GM12878 (cell line): ENCODE data around the gene LSM3. TPM values are rescaled to one million over a fixed set of nuclear protein-coding genes. Genes with fewer than 3 reads are reported as not detected.

Source experiments
- ATAC-seq: fragments of 200-7000 bp; cut with Tn5 transposase; 3 replicates; pipeline ENCODE4 v1.9.1; 2020; ENCODE audit warnings: mild to moderate bottlenecking, moderate library complexity
- BruUV-seq: library from RNA; stranded (reverse); fragments of 400-500 nt; replicated peaks from 2 replicates; lab custom pipeline; 2021; lab: Mats Ljungman, UMichigan
- CTCF ChIA-PET: fragments of 300-600 bp; sonication (Branson Sonifier 250); formaldehyde crosslinking; extraction: SDS; loops from one replicate; lab custom pipeline; 2021; ENCODE audit warnings: inconsistent platforms; lab: Yijun Ruan, JAX
- POLR2A ChIA-PET: fragments of 350-600 bp; formaldehyde crosslinking; extraction: SDS; loops from one replicate; lab custom pipeline; 2021; ENCODE audit warnings: inconsistent platforms; lab: Charles Lee
- RAD21 ChIA-PET: fragments of 300-600 bp; sonication (Branson Sonifier 250); formaldehyde crosslinking; loops from one replicate; lab custom pipeline; 2023; ENCODE audit warnings: antibody characterized with exemption; ENCODE audit not compliant: unreplicated experiment; lab: Charles Lee
- SMC1A ChIA-PET: fragments of 300-600 bp; sonication (Branson Sonifier 250); formaldehyde crosslinking; loops from one replicate; lab custom pipeline; 2023; ENCODE audit not compliant: unreplicated experiment, uncharacterized antibody; lab: Charles Lee
- DNase-seq: peaks from one replicate; pipeline ENCODE4 v3.0.0-alpha.2; 2011; ENCODE audit warnings: low read depth, low spot score
- FAIRE-seq: peaks from 3 replicates; lab custom pipeline; 2011; peaks lifted over from hg19 to GRCh38; lab: Jason Lieb, UNC
- H2AFZ ChIP-seq: 2 replicates; pipeline ENCODE4 v1.6.0; 2011; ENCODE audit warnings: low read depth, low read length, control low read depth; ENCODE audit not compliant: control insufficient read depth
- H3K27ac ChIP-seq: 2 replicates; pipeline ENCODE4 v1.5.1; 2011; ENCODE audit warnings: control low read depth; ENCODE audit not compliant: control insufficient read depth, insufficient read depth
- H3K27me3 ChIP-seq, 2 experiments: replicated peaks in 1 of 2; 2 replicates each; pipeline versions ENCODE4 v1.6.0 to v1.6.1; 2011; ENCODE audit warnings: low read length in 1 of 2; ENCODE audit not compliant: control insufficient read depth in 2 of 2, insufficient read depth in 2 of 2
- H3K36me3 ChIP-seq, 2 experiments: 2 replicates each; pipeline ENCODE4 v1.5.1; 2011; ENCODE audit warnings: low read length in 1 of 2; ENCODE audit not compliant: control insufficient read depth in 2 of 2, insufficient read depth in 2 of 2
- H3K4me1 ChIP-seq: 2 replicates; pipeline ENCODE4 v1.6.1; 2011; ENCODE audit warnings: mild to moderate bottlenecking, low read length, moderate library complexity, mixed read lengths; ENCODE audit not compliant: control insufficient read depth, insufficient read depth
- H3K4me2 ChIP-seq: 2 replicates; pipeline ENCODE4 v1.6.0; 2011; ENCODE audit warnings: control low read depth; ENCODE audit not compliant: control insufficient read depth, insufficient read depth
- H3K4me3 ChIP-seq: fragments of 200-600 bp; sonication (generic); 2 replicates; pipeline ENCODE4 v1.5.1; 2016
- H3K79me2 ChIP-seq: 2 replicates; pipeline ENCODE4 v1.6.0; 2011; ENCODE audit warnings: low read length; ENCODE audit not compliant: control insufficient read depth, insufficient read depth
- H3K9ac ChIP-seq: 2 replicates; pipeline ENCODE4 v1.8.0; 2011; ENCODE audit warnings: low read length, control low read depth, mixed read lengths; ENCODE audit not compliant: control insufficient read depth, insufficient read depth
- H3K9me3 ChIP-seq: replicated peaks from 3 replicates; pipeline ENCODE4 v1.5.1; 2011; ENCODE audit warnings: mild to moderate bottlenecking, low read length; ENCODE audit not compliant: control insufficient read depth, insufficient read depth
- H4K20me1 ChIP-seq: 2 replicates; pipeline ENCODE4 v1.6.0; 2011; ENCODE audit not compliant: control insufficient read depth, insufficient read depth
- CREM ChIP-seq: IDR thresholded peaks from 2 replicates; pipeline ENCODE4 v1.6.1; 2014; ENCODE audit warnings: antibody characterized with exemption, low read depth
- FOS ChIP-seq: IDR thresholded peaks from 3 replicates; pipeline ENCODE4 v1.6.1; 2011; ENCODE audit warnings: borderline replicate concordance; ENCODE audit not compliant: insufficient read length; ENCODE audit errors: extremely low read depth
- IKZF2 ChIP-seq, 2 experiments: fragments of 450-650 bp; IDR thresholded peaks; 2 replicates each; pipeline ENCODE4 v1.6.1; 2017; ENCODE audit warnings: mild to moderate bottlenecking in 2 of 2, moderate library complexity in 2 of 2
- MTA2 ChIP-seq: fragments of 450-650 bp; IDR thresholded peaks from 2 replicates; pipeline ENCODE4 v1.6.1; 2016; ENCODE audit warnings: low read depth, mild to moderate bottlenecking, moderate library complexity
- RELB ChIP-seq: fragments of 450-650 bp; IDR thresholded peaks from 2 replicates; pipeline ENCODE4 v1.6.1; 2017; ENCODE audit warnings: low read depth, mild to moderate bottlenecking, moderate library complexity
- WGBS: methylation state at CpG from one replicate; pipeline ENCODE4 v1.1.6; 2016; ENCODE audit warnings: low lambda C conversion rate; ENCODE audit not compliant: insufficient replicate concordance, insufficient coverage; ENCODE audit errors: missing lambda C conversion rate; 5-methylcytosine and 5-hydroxymethylcytosine counted together
- in situ Hi-C: fragments of 300-500 bp; cut with MboI; formaldehyde crosslinking; loops from 9 replicates; pipeline ENCODE4 v1.14.3; 2018; ENCODE audit warnings: mixed read lengths
- intact Hi-C: fragments of 100-400 bp; cut with micrococcal nuclease; formaldehyde crosslinking; loops from one replicate; pipeline ENCODE4 v1.14.2; 2022; ENCODE audit not compliant: unreplicated experiment
- polyA plus RNA-seq, 11 experiments: library from polyadenylated mRNA; depleted of rRNA in 4 of 11; unstranded in 6 of 11; stranded (reverse) in 5 of 11; fragments of >200 nt; fragmentation: Nextera tagmentation in 4 of 11; fragmentation: Illumina TruSeq in 1 of 11; extraction: Ambion mirVana in 4 of 11; extraction: Trizol in 1 of 11; gene quantifications; 1 replicate in 1 of 11; 2 replicates in 10 of 11; pipeline versions ENCODE4 v1.2.1 to v1.2.3, GENCODE V29; 2011 to 2016; ENCODE audit warnings: inconsistent platforms in 2 of 11, missing spikeins in 2 of 11, low read depth in 1 of 11
- total RNA-seq, 4 experiments: library from RNA; depleted of rRNA in 3 of 4; stranded (reverse); fragments of >200 nt in 3 of 4; fragmentation: Illumina TruSeq in 1 of 4; extraction: Trizol in 1 of 4; gene quantifications; 2 replicates each; pipeline versions ENCODE4 v1.2.1 to v1.2.3, GENCODE V29; 2013 to 2021

The LSM3 gene
- total and polyA plus RNA-seq, 10 of the 15 experiments (the other 5 are each of a cell fraction or from before 2014, with no cell fraction given): 15.5 to 111 (median 29.1) TPM

GRCh38 chr3:14150078-14150477, 28.5 kb upstream of the LSM3 start:
- intact Hi-C loops: no loop called here
- H3K27ac ChIP-seq: no peak overlapping the region
- ATAC-seq: no peak
- no peak overlapping the region for H3K4me2 ChIP-seq
- H3K36me3 ChIP-seq: peaks cover 15 to 20% of the 10 kb centered on the region in 2 experiments
- in situ Hi-C loops: no loop called here
- H3K27me3 ChIP-seq: no peaks in the 10 kb centered on the region
- ChIA-PET SMC1A (no interaction called here), RAD21 (no interaction called here), POLR2A (no interaction called here), CTCF (no interaction called here)
- no peak overlapping the region for H3K9ac ChIP-seq
- H3K9me3 ChIP-seq: no peaks in the 10 kb centered on the region
- no peak for FAIRE-seq
- no peaks in the 10 kb centered on the region for H3K79me2 ChIP-seq
- H3K4me1 ChIP-seq: peaks cover 3% of the 10 kb centered on the region; the same call in 1 of the 2 replicates
- DNase-seq: no peak
- no TSS peak for BruUV-seq
- no peaks in the 10 kb centered on the region for H4K20me1 ChIP-seq
- no peak overlapping the region for H3K4me3 ChIP-seq
- WGBS: 94% methylated on average over 9 of the region's 9 CpGs
- TF ChIP-seq MTA2 (no peak), FOS (no peak), IKZF2 (IDR thresholded peaks at IDR 0.05) (no peak), CREM (no peak), RELB (no peak)
- TF ChIP-seq, all 136 proteins: peak for 0
- H2AFZ ChIP-seq: no peak overlapping the region
